Activated T-cell treated with anti-CD3 and anti-CD28 coated beads, Interleukin-2, amount 50 U/mL, for 72 hours (primary cell): ENCODE results near the gene FAM168A. TPM values are rescaled to one million over a fixed set of nuclear protein-coding genes. Genes with fewer than 3 reads are reported as not detected.

Experiments used
- ATAC-seq, 2 donors: fragments of 150-1000 bp; cut with Tn5 transposase; replicated peaks in 1 of 2; 2 replicates each; pipeline ENCODE4 v1.10.0; 2021; ENCODE audit warnings: moderate library complexity in 2 of 2, mild to moderate bottlenecking in 1 of 2
- DNase-seq, 2 donors: peaks; one replicate each; pipeline ENCODE4 v3.0.0; 2021 to 2022; ENCODE audit warnings: mixed read lengths in 1 of 2
- H3K27ac Mint-ChIP-seq: one replicate; pipeline ENCODE4 v1.8.0; 2022; ENCODE audit warnings: mild to moderate bottlenecking, moderate library complexity, mixed read lengths
- H3K27me3 Mint-ChIP-seq: one replicate; pipeline ENCODE4 v1.8.0; 2022; ENCODE audit warnings: low read depth, mixed read lengths
- H3K36me3 Mint-ChIP-seq, 2 donors: one replicate each; pipeline ENCODE4 v1.8.0; 2022; ENCODE audit warnings: mixed read lengths in 2 of 2, mild to moderate bottlenecking in 1 of 2; ENCODE audit not compliant: insufficient read depth in 2 of 2
- H3K4me1 Mint-ChIP-seq: one replicate; pipeline ENCODE4 v1.8.0; 2022; ENCODE audit warnings: low read depth, mixed read lengths
- H3K4me3 Mint-ChIP-seq, 2 donors: one replicate each; pipeline ENCODE4 v1.8.0; 2022; ENCODE audit warnings: mild to moderate bottlenecking in 2 of 2, mixed read lengths in 2 of 2, moderate library complexity in 2 of 2
- H3K9me3 Mint-ChIP-seq, 2 donors: one replicate each; pipeline ENCODE4 v1.8.0; 2022; ENCODE audit warnings: mixed read lengths in 2 of 2
- total RNA-seq, 2 donors: library from RNA; stranded (reverse); gene quantifications; one replicate each; pipeline ENCODE4 v1.2.3, GENCODE V29; 2022

FAM168A gene
- total RNA-seq: 10 to 100 TPM; 21.5 to 23.5 TPM

DNA sequence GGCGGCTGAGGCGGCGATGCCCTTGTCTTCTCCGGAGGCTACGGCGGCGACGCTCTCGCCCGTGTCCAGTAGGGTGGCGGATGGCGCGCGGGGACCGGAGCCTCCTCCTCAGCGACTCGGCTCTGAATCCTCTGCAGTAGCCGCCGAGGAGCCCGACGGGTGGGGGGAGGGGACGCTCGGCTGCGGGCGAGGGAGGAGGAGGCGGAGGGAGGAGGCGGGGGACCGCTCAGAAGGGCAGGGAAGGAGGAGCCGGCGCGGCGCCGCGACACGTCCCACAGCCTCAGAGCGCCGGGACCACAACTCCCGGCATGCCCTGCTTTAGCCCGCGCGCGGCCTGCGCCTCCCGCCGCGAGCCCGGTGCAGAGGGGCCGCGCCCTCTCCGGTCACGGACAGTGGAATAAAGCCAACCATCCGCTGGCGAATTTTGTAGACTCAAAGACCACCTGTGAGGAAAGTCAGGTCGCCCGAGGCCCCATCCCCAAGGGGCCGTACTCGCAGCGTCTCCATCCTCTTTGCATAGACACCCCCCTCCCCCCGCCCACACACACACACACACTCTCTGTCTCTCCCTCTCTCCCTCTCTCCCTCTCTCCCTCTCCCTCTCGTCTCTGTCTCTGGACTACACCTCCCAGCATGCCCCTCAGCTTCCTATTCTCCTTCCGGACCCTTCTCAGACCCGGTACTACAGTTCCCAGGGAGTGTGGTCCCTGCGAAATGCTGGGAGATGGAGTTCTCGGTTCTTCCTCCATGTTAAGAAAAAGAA, at the start of gene FAM168A:
Gene FAM168A (minus strand): TSS at position 157 of the 763 bp plus-strand sequence. CDS start 129,638 bp downstream, outside the sequence.
- Mint-ChIP-seq H3K27ac (peak within 1 kb of the TSS; percentile 94), H3K9me3 (no peaks in the 10 kb centered on the region), H3K36me3 (peaks cover 6 to 10% of the 10 kb centered on the region in 2 donors), H3K27me3 (no peaks in the 10 kb centered on the region), H3K4me3 (peak within 1 kb of the TSS; percentile 89 to 96), H3K4me1 (peaks cover 50% of the 10 kb centered on the region)
- ATAC-seq (peak; percentile 94 to 97), DNase-seq (peak; percentile 90 to 92)

GRCh38 chr11:73647459-73648100, 49.7 kb upstream of the FAM168A start:
- Mint-ChIP-seq H3K4me3 (peak overlapping the region; percentile 80 to 85), H3K4me1 (peaks cover 20% of the 10 kb centered on the region), H3K27ac (no peak overlapping the region), H3K27me3 (no peaks in the 10 kb centered on the region), H3K36me3 (no peaks in the 10 kb centered on the region), H3K9me3 (no peaks in the 10 kb centered on the region)
- peak; percentile 94 to 95 for DNase-seq
- ATAC-seq: peak; percentile 99 to 100

GRCh38 chr11:73645972-73646631, 48.2 kb upstream of the FAM168A start, which contains the start of gene PLEKHB1:
PLEKHB1 (plus strand) TSS chr11:73646581; CDS start chr11:73646609, 28 bp downstream.
- no peak within 1 kb of the TSS for H3K27ac Mint-ChIP-seq
- H3K36me3 Mint-ChIP-seq: no peaks in the 10 kb centered on the region
- peak within 1 kb of the TSS; percentile 80 to 85 for H3K4me3 Mint-ChIP-seq
- no peak for ATAC-seq
- H3K4me1 Mint-ChIP-seq: peaks cover 20% of the 10 kb centered on the region
- no peak for DNase-seq
- H3K27me3 Mint-ChIP-seq: no peaks in the 10 kb centered on the region
- no peaks in the 10 kb centered on the region for H3K9me3 Mint-ChIP-seq

- H3K9me3 Mint-ChIP-seq: no peaks in the 10 kb centered on the region
- DNase-seq: no peak
- H3K4me3 Mint-ChIP-seq: no peak overlapping the region
- ATAC-seq: no peak
- no peak overlapping the region for H3K27ac Mint-ChIP-seq
- H3K36me3 Mint-ChIP-seq: no peaks in the 10 kb centered on the region
- H3K27me3 Mint-ChIP-seq: no peaks in the 10 kb centered on the region
- H3K4me1 Mint-ChIP-seq: peaks cover 26% of the 10 kb centered on the region
Observed at GRCh38 chr11:73645121-73645969, 47.4 kb upstream of the FAM168A start.

DNA sequence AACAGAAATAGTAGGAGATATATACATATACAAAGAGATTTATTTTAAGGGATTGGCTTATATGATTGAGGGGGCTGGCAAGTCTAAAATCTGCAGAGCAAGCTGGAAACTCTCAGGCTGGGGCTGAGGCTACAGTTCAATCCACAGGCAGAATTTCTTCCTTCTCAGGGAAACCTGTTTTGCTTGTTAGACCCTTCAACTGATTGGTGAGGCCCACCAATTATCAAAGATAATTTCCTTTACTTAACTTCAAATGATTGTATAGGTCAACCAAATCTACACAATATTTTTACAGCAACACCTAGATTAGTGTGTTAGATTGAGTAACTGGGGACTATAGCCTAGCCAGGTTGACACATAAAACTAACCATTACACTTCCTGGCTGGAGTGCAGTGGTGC, 43.8 kb upstream of the FAM168A start:
- Mint-ChIP-seq H3K27ac (no peak overlapping the region), H3K9me3 (no peaks in the 10 kb centered on the region), H3K4me3 (no peak overlapping the region), H3K27me3 (no peaks in the 10 kb centered on the region), H3K36me3 (no peaks in the 10 kb centered on the region), H3K4me1 (peaks cover 10% of the 10 kb centered on the region)
- ATAC-seq (no peak), DNase-seq (no peak)

DNA sequence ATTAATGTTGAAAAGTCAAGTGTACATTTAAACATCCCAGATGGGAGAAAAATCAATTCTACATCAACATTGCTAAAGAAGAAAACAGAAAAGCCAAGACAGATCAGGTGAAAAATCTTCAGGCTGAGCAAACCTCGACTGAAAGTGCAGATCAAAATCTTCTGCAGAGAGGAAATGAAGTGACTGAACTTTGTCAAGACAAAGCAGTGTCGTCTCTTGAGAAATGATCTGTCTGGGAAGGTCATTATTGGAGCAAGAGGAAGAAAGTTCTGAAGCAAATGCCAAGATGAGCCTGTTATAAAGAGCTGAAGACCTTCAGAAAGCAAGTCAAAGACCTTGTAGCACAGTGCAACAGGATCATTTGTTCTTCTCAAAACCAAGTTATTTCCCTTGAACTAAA, 42.7 kb upstream of the FAM168A start:
- Mint-ChIP-seq H3K4me3 (no peak overlapping the region), H3K4me1 (peaks cover 8% of the 10 kb centered on the region), H3K9me3 (no peaks in the 10 kb centered on the region), H3K36me3 (no peaks in the 10 kb centered on the region), H3K27ac (peak overlapping the region; percentile 31), H3K27me3 (no peaks in the 10 kb centered on the region)
- no peak for DNase-seq
- ATAC-seq: no peak

DNA sequence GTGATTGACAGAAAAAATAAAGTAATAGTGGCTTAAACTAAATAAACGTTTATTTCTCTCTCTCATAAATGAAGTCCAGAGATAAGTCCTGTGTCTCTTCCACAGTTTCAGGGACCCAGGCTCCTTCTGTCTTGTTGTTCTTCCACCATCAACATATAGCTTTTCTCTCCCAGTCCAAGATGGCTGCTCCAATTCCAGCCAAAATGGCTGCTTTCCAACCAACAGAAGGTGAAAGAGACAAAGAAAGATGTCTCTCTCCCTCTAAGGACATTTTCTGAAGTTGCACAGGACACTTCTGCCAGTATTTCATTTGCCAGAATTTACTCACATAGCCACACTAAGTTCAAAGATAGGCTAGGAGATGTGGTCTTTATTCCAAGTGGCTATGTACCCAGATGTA, 39.1 kb upstream of the FAM168A start:
- H3K9me3 Mint-ChIP-seq: no peaks in the 10 kb centered on the region
- H3K36me3 Mint-ChIP-seq: no peaks in the 10 kb centered on the region
- peaks cover 14% of the 10 kb centered on the region for H3K4me1 Mint-ChIP-seq
- DNase-seq: no peak
- ATAC-seq: no peak
- H3K27me3 Mint-ChIP-seq: no peaks in the 10 kb centered on the region
- no peak overlapping the region for H3K4me3 Mint-ChIP-seq
- H3K27ac Mint-ChIP-seq: no peak overlapping the region

DNA sequence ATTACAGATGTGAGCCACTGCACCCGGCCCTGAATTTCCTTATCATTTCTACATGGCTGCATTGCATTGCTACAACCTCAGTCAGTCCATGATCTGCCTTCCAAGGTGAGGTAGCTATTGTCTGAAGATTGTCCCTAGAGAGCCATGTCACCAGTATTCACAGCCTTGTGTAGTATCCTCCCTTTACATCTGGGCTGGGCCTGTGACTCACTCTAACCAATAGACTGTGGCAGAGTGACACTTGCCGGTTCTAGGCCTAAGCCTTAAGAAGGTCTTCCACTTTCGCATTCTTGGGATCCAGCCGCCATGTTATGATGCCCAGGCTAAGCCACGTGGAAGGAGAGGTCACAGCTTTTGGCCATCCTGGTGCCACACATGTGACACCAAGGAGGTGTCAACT, 38.3 kb upstream of the FAM168A start:
- no peaks in the 10 kb centered on the region for H3K36me3 Mint-ChIP-seq
- ATAC-seq (no peak), DNase-seq (no peak)
- peaks cover 14% of the 10 kb centered on the region for H3K4me1 Mint-ChIP-seq
- H3K9me3 Mint-ChIP-seq: no peaks in the 10 kb centered on the region
- no peaks in the 10 kb centered on the region for H3K27me3 Mint-ChIP-seq
- H3K27ac Mint-ChIP-seq: no peak overlapping the region
- no peak overlapping the region for H3K4me3 Mint-ChIP-seq

- Mint-ChIP-seq H3K4me1 (peaks cover 12% of the 10 kb centered on the region), H3K27me3 (no peaks in the 10 kb centered on the region), H3K4me3 (no peak overlapping the region), H3K36me3 (no peaks in the 10 kb centered on the region), H3K27ac (no peak overlapping the region), H3K9me3 (no peaks in the 10 kb centered on the region)
- DNase-seq (no peak), ATAC-seq (no peak)
Observed at GRCh38 chr11:73635721-73636120, 37.8 kb upstream of the FAM168A start.

GRCh38 chr11:73633999-73634398, 36.1 kb upstream of the FAM168A start:
- Mint-ChIP-seq H3K36me3 (no peaks in the 10 kb centered on the region), H3K4me3 (no peak overlapping the region), H3K9me3 (no peaks in the 10 kb centered on the region), H3K4me1 (peaks cover 6% of the 10 kb centered on the region), H3K27me3 (no peaks in the 10 kb centered on the region), H3K27ac (no peak overlapping the region)
- ATAC-seq (no peak), DNase-seq (no peak)

DNA sequence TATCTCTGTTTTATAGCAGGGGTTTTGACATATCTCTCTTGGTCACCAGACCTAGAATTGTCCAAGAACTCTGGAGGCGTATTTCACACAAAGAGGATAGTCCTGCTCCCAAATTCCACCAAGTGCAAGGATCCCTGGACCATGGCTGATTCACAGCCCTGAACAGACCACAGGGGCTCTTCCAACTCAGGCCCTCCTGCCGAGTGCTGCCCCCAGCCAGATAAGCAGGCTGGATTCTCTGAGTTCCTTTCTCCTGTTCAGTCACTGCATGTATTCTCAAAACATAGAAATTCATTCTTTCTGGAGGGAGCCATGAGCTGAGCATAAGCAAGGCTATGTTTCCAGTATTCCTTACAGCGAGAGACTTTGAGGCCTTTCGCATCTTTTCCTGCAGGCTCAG, 35.1 kb upstream of the FAM168A start:
- ATAC-seq: no peak
- Mint-ChIP-seq H3K4me1 (peaks cover 6% of the 10 kb centered on the region), H3K27ac (no peak overlapping the region), H3K36me3 (no peaks in the 10 kb centered on the region), H3K27me3 (no peaks in the 10 kb centered on the region), H3K9me3 (no peaks in the 10 kb centered on the region), H3K4me3 (no peak overlapping the region)
- DNase-seq: no peak

- no peak for ATAC-seq
- no peak overlapping the region for H3K27ac Mint-ChIP-seq
- H3K9me3 Mint-ChIP-seq: no peaks in the 10 kb centered on the region
Observed at GRCh38 chr11:73629907-73630306, 32.0 kb upstream of the FAM168A start.

More at GRCh38 chr11:73629907-73630306, 32.0 kb upstream of the FAM168A start:
- Mint-ChIP-seq H3K27me3 (peaks cover under 1% of the 10 kb centered on the region), H3K4me1 (peaks cover 10% of the 10 kb centered on the region), H3K4me3 (no peak overlapping the region), H3K36me3 (no peaks in the 10 kb centered on the region)
- no peak for DNase-seq
